Right atrium auricular region (tissue), 2 donors: ENCODE data around the gene ZBTB7C. TPM values are rescaled to one million over a fixed set of nuclear protein-coding genes. Genes with fewer than 3 reads are reported as not detected.
A peak's percentile ranks its signal among the peaks of the same experiment; 100 is the strongest.

ENCODE experiments used
- DNase-seq: peaks from one replicate; pipeline ENCODE4 v3.0.0-alpha.2; 2019; ENCODE audit warnings: low spot score
- H3K27ac ChIP-seq, 2 donors: fragments of 200-600 bp; sonication (generic); 1 replicate in 1 of 2; 2 replicates in 1 of 2; pipeline ENCODE4 v1.5.1; 2016 to 2019
- H3K27me3 ChIP-seq, 2 donors: fragments of 200-600 bp; sonication (generic); one replicate each; pipeline versions ENCODE4 v1.5.1 to v1.6.0; 2017 to 2019
- H3K36me3 ChIP-seq: fragments of 200-600 bp; sonication (generic); one replicate; pipeline ENCODE4 v1.5.1; 2016
- H3K4me1 ChIP-seq, 2 donors: fragments of 200-600 bp; sonication (generic); one replicate each; pipeline versions ENCODE4 v1.5.1 to v1.6.0; 2017 to 2019
- H3K4me3 ChIP-seq, 2 donors: fragments of 200-600 bp; sonication (generic); 1 replicate in 1 of 2; 2 replicates in 1 of 2; pipeline ENCODE4 v1.5.1; 2017 to 2019; ENCODE audit warnings: mild to moderate bottlenecking in 1 of 2, moderate library complexity in 1 of 2
- H3K9me3 ChIP-seq, 2 donors: fragments of 200-600 bp; sonication (generic); one replicate each; pipeline ENCODE4 v1.5.1; 2019
- total RNA-seq, 2 donors: library from RNA; depleted of rRNA; stranded (reverse); fragments of >200 nt; gene quantifications; one replicate each; pipeline ENCODE4 v1.1.0, GENCODE V29; 2016
- TF ChIP-seq, protein P1 (sequence below), 2 donors: fragments of 200-600 bp; sonication (generic); IDR thresholded peaks; one replicate each; pipeline ENCODE4 v1.5.1; 2019; ENCODE audit warnings: antibody characterized with exemption in 2 of 2

Gene ZBTB7C
- total RNA-seq, 2 donors from 2014 or later: 1.8 to 7.7 TPM

GRCh38 chr18:48229552-48229981 is 179.6 kb downstream of the ZBTB7C start:
- Histone ChIP-seq H3K36me3 (no peaks in the 10 kb centered on the region), H3K9me3 (no peaks in the 10 kb centered on the region), H3K27me3 (no peaks in the 10 kb centered on the region), H3K4me3 (no peak overlapping the region), H3K27ac (no peak overlapping the region), H3K4me1 (peaks cover 0 to 29% of the 10 kb centered on the region in 2 donors)
- DNase-seq: no peak
- TF ChIP-seq, protein P1, sequence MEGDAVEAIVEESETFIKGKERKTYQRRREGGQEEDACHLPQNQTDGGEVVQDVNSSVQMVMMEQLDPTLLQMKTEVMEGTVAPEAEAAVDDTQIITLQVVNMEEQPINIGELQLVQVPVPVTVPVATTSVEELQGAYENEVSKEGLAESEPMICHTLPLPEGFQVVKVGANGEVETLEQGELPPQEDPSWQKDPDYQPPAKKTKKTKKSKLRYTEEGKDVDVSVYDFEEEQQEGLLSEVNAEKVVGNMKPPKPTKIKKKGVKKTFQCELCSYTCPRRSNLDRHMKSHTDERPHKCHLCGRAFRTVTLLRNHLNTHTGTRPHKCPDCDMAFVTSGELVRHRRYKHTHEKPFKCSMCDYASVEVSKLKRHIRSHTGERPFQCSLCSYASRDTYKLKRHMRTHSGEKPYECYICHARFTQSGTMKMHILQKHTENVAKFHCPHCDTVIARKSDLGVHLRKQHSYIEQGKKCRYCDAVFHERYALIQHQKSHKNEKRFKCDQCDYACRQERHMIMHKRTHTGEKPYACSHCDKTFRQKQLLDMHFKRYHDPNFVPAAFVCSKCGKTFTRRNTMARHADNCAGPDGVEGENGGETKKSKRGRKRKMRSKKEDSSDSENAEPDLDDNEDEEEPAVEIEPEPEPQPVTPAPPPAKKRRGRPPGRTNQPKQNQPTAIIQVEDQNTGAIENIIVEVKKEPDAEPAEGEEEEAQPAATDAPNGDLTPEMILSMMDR (IDR thresholded peaks at IDR 0.05): no peak

- DNase-seq: no peak
- H3K27ac ChIP-seq: peak overlapping the region in 1 of 2 donors; percentile 42
- H3K4me3 ChIP-seq: no peak overlapping the region
- TF ChIP-seq, protein P1 (IDR thresholded peaks at IDR 0.05): no peak
- H3K9me3 ChIP-seq: no peaks in the 10 kb centered on the region
- peaks cover 0 to 29% of the 10 kb centered on the region in 2 donors for H3K4me1 ChIP-seq
- no peaks in the 10 kb centered on the region for H3K27me3 ChIP-seq
- H3K36me3 ChIP-seq: no peaks in the 10 kb centered on the region
These were observed 180.3 kb downstream of the ZBTB7C start for GRCh38 chr18:48228841-48229240.

GRCh38 chr18:48228301-48228715 is 180.9 kb downstream of the ZBTB7C start:
- H3K36me3 ChIP-seq: no peaks in the 10 kb centered on the region
- H3K27ac ChIP-seq: peak overlapping the region; percentile 8 to 42
- peaks cover 0 to 29% of the 10 kb centered on the region in 2 donors for H3K4me1 ChIP-seq
- H3K27me3 ChIP-seq: no peaks in the 10 kb centered on the region
- no peak overlapping the region for H3K4me3 ChIP-seq
- DNase-seq: peak; percentile 85
- no peaks in the 10 kb centered on the region for H3K9me3 ChIP-seq
- TF ChIP-seq, protein P1 (IDR thresholded peaks at IDR 0.05): no peak

DNA sequence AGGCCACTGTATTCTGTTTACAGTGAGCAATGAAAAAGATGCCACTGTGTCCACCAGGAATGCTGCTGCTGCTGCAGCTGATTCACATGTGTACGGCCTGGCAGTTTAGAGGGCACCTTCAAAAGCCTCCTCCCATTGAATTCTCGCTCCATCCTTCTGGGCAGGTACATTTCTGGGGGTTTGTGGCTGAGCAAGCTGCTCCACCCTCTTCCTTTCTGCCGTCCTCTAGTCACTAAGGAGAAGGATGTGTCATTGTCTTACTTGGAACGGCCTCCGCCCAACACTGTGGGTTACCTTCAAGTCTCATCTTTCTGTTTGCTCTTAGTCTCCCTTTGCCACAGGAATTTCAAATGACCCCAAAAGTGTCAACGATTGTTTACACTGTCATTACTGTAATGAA is 182.0 kb downstream of the ZBTB7C start:
- Histone ChIP-seq H3K27ac (no peak overlapping the region), H3K4me1 (peaks cover 0 to 37% of the 10 kb centered on the region in 2 donors), H3K9me3 (no peaks in the 10 kb centered on the region), H3K36me3 (no peaks in the 10 kb centered on the region), H3K4me3 (no peak overlapping the region), H3K27me3 (no peaks in the 10 kb centered on the region)
- TF ChIP-seq, protein P1 (IDR thresholded peaks at IDR 0.05): no peak
- DNase-seq: no peak

DNA sequence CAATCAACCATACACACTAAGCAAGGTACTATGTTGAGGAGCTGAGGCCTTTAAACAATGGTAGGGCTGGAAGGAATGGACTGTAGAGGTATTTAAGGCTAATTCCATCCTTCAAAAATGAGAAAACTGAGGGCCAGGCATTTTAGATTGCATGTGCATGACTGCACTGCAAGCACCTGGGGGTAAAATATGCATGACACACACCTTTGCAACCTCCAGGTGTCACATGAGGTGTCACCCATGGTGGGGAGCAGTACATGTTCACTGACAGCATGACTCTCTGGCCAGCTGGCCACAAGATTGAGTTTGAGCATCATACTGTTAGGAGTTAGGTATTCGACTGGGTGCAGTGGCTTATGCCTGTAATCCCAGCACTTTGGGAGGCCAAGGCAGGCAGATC is 182.8 kb downstream of the ZBTB7C start:
- DNase-seq: no peak

More for the DNA sequence above, 182.8 kb downstream of the ZBTB7C start:
- TF ChIP-seq, protein P1 (IDR thresholded peaks at IDR 0.05): no peak
- Histone ChIP-seq H3K27ac (no peak overlapping the region), H3K4me1 (peaks cover 0 to 41% of the 10 kb centered on the region in 2 donors), H3K9me3 (no peaks in the 10 kb centered on the region), H3K36me3 (no peaks in the 10 kb centered on the region), H3K27me3 (no peaks in the 10 kb centered on the region), H3K4me3 (no peak overlapping the region)
